K562 (cell line): ENCODE measurements around the gene SAE1. TPM values are rescaled to one million over a fixed set of nuclear protein-coding genes. Genes with fewer than 3 reads are reported as not detected.
A peak's percentile ranks its signal among the peaks of the same experiment; 100 is the strongest.

ENCODE experiments used
- BMI1 ChIP-seq: fragments of 150-350 bp; IDR thresholded peaks from 2 replicates; pipeline ENCODE4 v1.6.1; 2014; ENCODE audit warnings: low read length
- CHD2 ChIP-seq: IDR thresholded peaks from 2 replicates; pipeline ENCODE4 v1.6.1; 2011; ENCODE audit warnings: low read depth, low read length
- CREM ChIP-seq: IDR thresholded peaks from 2 replicates; pipeline ENCODE4 v1.6.1; 2014; ENCODE audit warnings: antibody characterized with exemption, low read depth
- DPF2 ChIP-seq: fragments of 450-650 bp; IDR thresholded peaks from 2 replicates; pipeline ENCODE4 v1.6.1; 2016
- ERF ChIP-seq: fragments of 450-650 bp; formaldehyde crosslinking; IDR thresholded peaks from 2 replicates; pipeline ENCODE4 v1.4.0; 2020; ENCODE audit warnings: mild to moderate bottlenecking, mixed read lengths
- FOXJ2 ChIP-seq: fragments of 200-800 bp; sonication (Bioruptor generic); IDR thresholded peaks from 2 replicates; pipeline ENCODE4 v1.6.1; 2016; ENCODE audit warnings: missing genetic modification characterization, missing compliant biosample characterization
- FOXP1 ChIP-seq: sonication (generic); formaldehyde crosslinking; IDR thresholded peaks from 2 replicates; pipeline ENCODE4 v1.8.0; 2022; ENCODE audit warnings: mild to moderate bottlenecking, missing genetic modification reagents
- JUND ChIP-seq, 2 experiments: IDR thresholded peaks; 2 replicates in 1 of 2; 3 replicates in 1 of 2; pipeline ENCODE4 v1.6.1; 2011; ENCODE audit warnings: borderline replicate concordance in 2 of 2, low read depth in 2 of 2, low read length in 2 of 2, improper control_type of control experiment in 1 of 2, missing biosample characterization in 1 of 2, missing genetic modification characterization in 1 of 2, missing genetic modification reagents in 1 of 2
- KDM5B ChIP-seq: fragments of 200-600 bp; sonication (generic); IDR thresholded peaks from 2 replicates; pipeline ENCODE4 v1.6.1; 2012; ENCODE audit warnings: low read depth, mild to moderate bottlenecking, moderate library complexity, low read length, control low read depth, inconsistent platforms; ENCODE audit not compliant: insufficient replicate concordance
- NFIC ChIP-seq: fragments of 450-650 bp; IDR thresholded peaks from 2 replicates; pipeline ENCODE4 v1.6.1; 2017; ENCODE audit warnings: mild to moderate bottlenecking, inconsistent platforms
- PHB ChIP-seq: fragments of 250-450 bp; sonication (Bioruptor Pico); IDR thresholded peaks from 2 replicates; pipeline ENCODE4 v1.5.0; 2021
- SLC30A9 ChIP-seq: fragments of 250-450 bp; sonication (Bioruptor Pico); IDR thresholded peaks from 2 replicates; pipeline ENCODE4 v1.8.0; 2022; ENCODE audit warnings: mild to moderate bottlenecking, moderate library complexity
- SMARCE1 ChIP-seq: fragments of 450-650 bp; IDR thresholded peaks from 2 replicates; pipeline ENCODE4 v1.7.1; 2016; ENCODE audit warnings: mild to moderate bottlenecking
- ZC3H4 ChIP-seq: sonication (generic); formaldehyde crosslinking; IDR thresholded peaks from 2 replicates; pipeline ENCODE4 v1.9.0; 2021; ENCODE audit warnings: missing genetic modification reagents, borderline replicate concordance
- ZNF589 ChIP-seq: fragments of 200-800 bp; sonication (Bioruptor generic); IDR thresholded peaks from 2 replicates; pipeline ENCODE4 v1.6.1; 2016; ENCODE audit warnings: low read depth, missing genetic modification characterization, missing compliant biosample characterization
- ZNF778 ChIP-seq: fragments of 450-650 bp; formaldehyde crosslinking; IDR thresholded peaks from 2 replicates; pipeline ENCODE4 v1.4.0; 2020; ENCODE audit warnings: mild to moderate bottlenecking, moderate library complexity
- ZNF785 ChIP-seq: fragments of 250-450 bp; sonication (Bioruptor Pico); IDR thresholded peaks from 2 replicates; pipeline ENCODE4 v1.4.0; 2020; ENCODE audit warnings: mild to moderate bottlenecking
- polyA plus RNA-seq, 8 experiments: library from polyadenylated mRNA; depleted of rRNA in 4 of 8; stranded (reverse) in 5 of 8; unstranded in 3 of 8; fragments of >200 nt; fragmentation: Nextera tagmentation in 2 of 8; fragmentation: Illumina TruSeq in 1 of 8; extraction: Ambion mirVana in 2 of 8; extraction: Trizol in 1 of 8; gene quantifications; 2 replicates each; pipeline versions ENCODE4 v1.2.1 to v1.2.3, GENCODE V29; 2011 to 2014; ENCODE audit warnings: inconsistent platforms in 1 of 8, missing spikeins in 1 of 8
- total RNA-seq, 7 experiments: library from RNA; depleted of rRNA in 6 of 7; stranded (reverse); fragments of >200 nt in 6 of 7; fragmentation: Illumina TruSeq in 2 of 7; extraction: Trizol in 2 of 7; gene quantifications; 2 replicates each; pipeline versions ENCODE4 v1.2.1 to v1.2.3, GENCODE V29; 2011 to 2021; ENCODE audit warnings: low replicate concordance in 1 of 7
- TF ChIP-seq, protein P1 (sequence below): fragments of 450-650 bp; IDR thresholded peaks from 2 replicates; pipeline ENCODE4 v1.6.1; 2016
- TF ChIP-seq, protein P2 (sequence below): IDR thresholded peaks from 2 replicates; pipeline ENCODE4 v1.6.1; 2014; ENCODE audit warnings: antibody characterized with exemption
- TF ChIP-seq, protein P3 (sequence below): fragments of 250-450 bp; sonication (Bioruptor Pico); IDR thresholded peaks from 2 replicates; pipeline ENCODE4 v1.4.0; 2020
- TF ChIP-seq, protein P4 (sequence below): fragments of 450-650 bp; formaldehyde crosslinking; IDR thresholded peaks from 2 replicates; pipeline ENCODE4 v1.4.0; 2022; ENCODE audit warnings: missing genetic modification characterization

The SAE1 gene
- total and polyA plus RNA-seq, 9 of the 15 experiments (the other 6 are each of a cell fraction or from before 2014, with no cell fraction given), result 82.8 to 299 (median 217) TPM

DNA sequence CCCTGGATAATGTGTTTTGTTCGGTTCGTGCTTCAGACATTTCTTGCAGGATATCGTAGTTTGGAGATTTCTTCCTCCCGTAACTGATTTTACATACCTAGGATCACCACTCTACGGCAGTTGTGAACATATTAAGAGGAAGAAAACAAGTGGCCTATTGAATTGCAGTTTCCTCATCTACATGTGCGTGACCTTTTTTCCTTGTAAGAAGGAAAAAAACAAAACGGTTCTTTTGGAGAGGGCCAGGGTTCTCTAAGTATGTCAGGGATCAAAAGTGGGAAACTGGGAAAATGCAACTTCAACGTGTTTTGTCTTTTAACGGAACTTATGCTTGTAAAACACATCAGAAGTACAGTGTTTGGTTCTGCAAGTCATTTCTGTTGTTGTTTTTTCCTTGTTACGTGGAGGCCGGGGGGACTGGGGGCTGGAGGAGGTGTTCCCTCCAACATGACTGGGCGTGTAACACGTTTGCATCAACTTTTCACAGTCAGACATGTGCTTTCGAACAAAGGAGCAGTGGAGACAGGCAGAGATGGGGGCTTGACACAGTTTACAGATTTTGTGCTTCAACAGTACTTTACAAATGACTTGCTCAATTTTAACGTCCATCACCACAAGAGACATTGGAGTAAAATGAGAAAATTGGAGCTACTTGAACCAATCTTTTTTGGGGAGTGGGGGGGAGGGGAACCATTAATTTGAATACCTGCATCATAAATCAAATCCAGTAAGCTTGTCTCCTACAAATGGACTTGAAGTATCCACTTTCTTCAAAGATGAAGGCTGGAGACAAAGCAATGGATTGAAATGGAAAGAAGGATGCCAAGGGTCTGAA lies 20.9 kb upstream of the SAE1 start (continued):
- TF ChIP-seq, protein P1, sequence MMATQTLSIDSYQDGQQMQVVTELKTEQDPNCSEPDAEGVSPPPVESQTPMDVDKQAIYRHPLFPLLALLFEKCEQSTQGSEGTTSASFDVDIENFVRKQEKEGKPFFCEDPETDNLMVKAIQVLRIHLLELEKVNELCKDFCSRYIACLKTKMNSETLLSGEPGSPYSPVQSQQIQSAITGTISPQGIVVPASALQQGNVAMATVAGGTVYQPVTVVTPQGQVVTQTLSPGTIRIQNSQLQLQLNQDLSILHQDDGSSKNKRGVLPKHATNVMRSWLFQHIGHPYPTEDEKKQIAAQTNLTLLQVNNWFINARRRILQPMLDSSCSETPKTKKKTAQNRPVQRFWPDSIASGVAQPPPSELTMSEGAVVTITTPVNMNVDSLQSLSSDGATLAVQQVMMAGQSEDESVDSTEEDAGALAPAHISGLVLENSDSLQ, result peak; percentile 91
- TF ChIP-seq NFIC (no peak; the same call in 1 of the 2 replicates), DPF2 (peak; percentile 73), FOXJ2 (tag) (peak; percentile 96), BMI1 (no peak), CREM (peak; percentile 84), ZC3H4 (CRISPR knock-in tag) (no peak; the same call in none of the 2 replicates), SMARCE1 (0 out of 2 replicates have a peak, but pooled peaks have one; percentile 51), PHB (CRISPR knock-in tag) (no peak), KDM5B (peak; percentile 73), ZNF785 (no peak), JUND (IDR thresholded peaks at IDR 0.05; ENCODE audit: borderline replicate concordance, low read depth, low read length) (peak; percentile 63), JUND (tag; IDR thresholded peaks at IDR 0.05; ENCODE audit: borderline replicate concordance, low read depth, low read length) (no peak; the same call in 2 of the 3 replicates), ZNF778 (CRISPR knock-in tag) (0 out of 2 replicates have a peak, but pooled peaks have one; percentile 26), ZNF589 (peak; percentile 42; the same call in 1 of the 2 replicates), ERF (CRISPR knock-in tag) (0 out of 2 replicates have a peak, but pooled peaks have one; percentile 11), FOXP1 (CRISPR knock-in tag) (peak; percentile 86), SLC30A9 (CRISPR knock-in tag) (no peak), CHD2 (0 out of 2 replicates have a peak, but pooled peaks have one; percentile 10)
- TF ChIP-seq, protein P2, sequence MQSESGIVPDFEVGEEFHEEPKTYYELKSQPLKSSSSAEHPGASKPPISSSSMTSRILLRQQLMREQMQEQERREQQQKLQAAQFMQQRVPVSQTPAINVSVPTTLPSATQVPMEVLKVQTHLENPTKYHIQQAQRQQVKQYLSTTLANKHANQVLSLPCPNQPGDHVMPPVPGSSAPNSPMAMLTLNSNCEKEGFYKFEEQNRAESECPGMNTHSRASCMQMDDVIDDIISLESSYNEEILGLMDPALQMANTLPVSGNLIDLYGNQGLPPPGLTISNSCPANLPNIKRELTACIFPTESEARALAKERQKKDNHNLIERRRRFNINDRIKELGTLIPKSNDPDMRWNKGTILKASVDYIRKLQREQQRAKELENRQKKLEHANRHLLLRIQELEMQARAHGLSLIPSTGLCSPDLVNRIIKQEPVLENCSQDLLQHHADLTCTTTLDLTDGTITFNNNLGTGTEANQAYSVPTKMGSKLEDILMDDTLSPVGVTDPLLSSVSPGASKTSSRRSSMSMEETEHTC, result no peak
- TF ChIP-seq, protein P3, sequence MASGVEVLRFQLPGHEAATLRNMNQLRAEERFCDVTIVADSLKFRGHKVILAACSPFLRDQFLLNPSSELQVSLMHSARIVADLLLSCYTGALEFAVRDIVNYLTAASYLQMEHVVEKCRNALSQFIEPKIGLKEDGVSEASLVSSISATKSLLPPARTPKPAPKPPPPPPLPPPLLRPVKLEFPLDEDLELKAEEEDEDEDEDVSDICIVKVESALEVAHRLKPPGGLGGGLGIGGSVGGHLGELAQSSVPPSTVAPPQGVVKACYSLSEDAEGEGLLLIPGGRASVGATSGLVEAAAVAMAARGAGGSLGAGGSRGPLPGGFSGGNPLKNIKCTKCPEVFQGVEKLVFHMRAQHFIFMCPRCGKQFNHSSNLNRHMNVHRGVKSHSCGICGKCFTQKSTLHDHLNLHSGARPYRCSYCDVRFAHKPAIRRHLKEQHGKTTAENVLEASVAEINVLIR, result peak; percentile 58; the same call in 1 of the 2 replicates
- TF ChIP-seq, protein P4, sequence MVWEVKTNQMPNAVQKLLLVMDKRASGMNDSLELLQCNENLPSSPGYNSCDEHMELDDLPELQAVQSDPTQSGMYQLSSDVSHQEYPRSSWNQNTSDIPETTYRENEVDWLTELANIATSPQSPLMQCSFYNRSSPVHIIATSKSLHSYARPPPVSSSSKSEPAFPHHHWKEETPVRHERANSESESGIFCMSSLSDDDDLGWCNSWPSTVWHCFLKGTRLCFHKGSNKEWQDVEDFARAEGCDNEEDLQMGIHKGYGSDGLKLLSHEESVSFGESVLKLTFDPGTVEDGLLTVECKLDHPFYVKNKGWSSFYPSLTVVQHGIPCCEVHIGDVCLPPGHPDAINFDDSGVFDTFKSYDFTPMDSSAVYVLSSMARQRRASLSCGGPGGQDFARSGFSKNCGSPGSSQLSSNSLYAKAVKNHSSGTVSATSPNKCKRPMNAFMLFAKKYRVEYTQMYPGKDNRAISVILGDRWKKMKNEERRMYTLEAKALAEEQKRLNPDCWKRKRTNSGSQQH (CRISPR knock-in tag), result 0 out of 2 replicates have a peak, but pooled peaks have one; percentile 4
